Breast epithelium (tissue), 3 donors: Measurements from ENCODE around the gene SEMA4C.

ENCODE experiments used
- CTCF ChIP-seq, 3 donors: fragments of 450-650 bp; IDR thresholded peaks; one replicate each; pipeline ENCODE4 v1.5.1; 2016 to 2017; ENCODE audit warnings: antibody characterized with exemption in 3 of 3, mild to moderate bottlenecking in 3 of 3, moderate library complexity in 3 of 3
- POLR2AphosphoS5 ChIP-seq, 3 donors: sonication (generic); formaldehyde crosslinking; IDR thresholded peaks; one replicate each; pipeline ENCODE4 v1.6.1; 2017; ENCODE audit warnings: antibody characterized with exemption in 3 of 3

GRCh38 chr2:96878171-96878570 lies 8.3 kb upstream of the SEMA4C start:
- no peak for TF ChIP-seq CTCF (IDR thresholded peaks at IDR 0.05)
- no peak for TF ChIP-seq POLR2AphosphoS5 (IDR thresholded peaks at IDR 0.05)
